SK-N-SH (cell line): ENCODE measurements around the gene CLCC1. TPM values are rescaled to one million over a fixed set of nuclear protein-coding genes. Genes with fewer than 3 reads are reported as not detected.
A peak's percentile ranks its signal among the peaks of the same experiment; 100 is the strongest.

Experiments
- CTCF ChIA-PET: fragments of 300-600, 350-600 bp; formaldehyde crosslinking; extraction: SDS; loops from one replicate; lab custom pipeline; 2021; lab: Yijun Ruan, JAX
- POLR2A ChIA-PET: fragments of 350-600 bp; sonication (Branson Sonifier 250); formaldehyde crosslinking; extraction: SDS; loops from one replicate; lab custom pipeline; 2020; ENCODE audit warnings: antibody characterized with exemption, inconsistent platforms; lab: Yijun Ruan, JAX
- DNase-seq: peaks from one replicate; pipeline ENCODE4 v3.0.0; 2012
- H2AFZ ChIP-seq: fragments of 200-600 bp; sonication (generic); 2 replicates; pipeline ENCODE4 v1.8.1; 2016; ENCODE audit warnings: antibody characterized with exemption, mild to moderate bottlenecking, low read depth
- H3F3A ChIP-seq: fragments of 200-600 bp; sonication (generic); replicated peaks from 2 replicates; pipeline ENCODE3; 2016; ENCODE audit warnings: antibody characterized with exemption, mild to moderate bottlenecking; ENCODE audit not compliant: insufficient read depth
- H3K27ac ChIP-seq, 2 experiments: fragments of 200-500 bp in 1 of 2; fragments of 200-600 bp in 1 of 2; sonication (Bioruptor generic) in 1 of 2; sonication (generic), shearing (Covaris generic) in 1 of 2; 2 replicates each; pipeline versions ENCODE4 v1.5.1 to v1.6.1; 2014 to 2016; ENCODE audit warnings: low read depth in 2 of 2, inconsistent platforms in 1 of 2, low read length in 1 of 2, mild to moderate bottlenecking in 1 of 2, mixed read lengths in 1 of 2
- H3K27me3 ChIP-seq: fragments of 200-600 bp; sonication (generic), shearing (Covaris generic); 2 replicates; pipeline ENCODE4 v1.6.1; 2016; ENCODE audit warnings: mixed run types; ENCODE audit not compliant: insufficient read depth
- H3K36me3 ChIP-seq, 2 experiments: fragments of 200-500 bp in 1 of 2; fragments of 200-600 bp in 1 of 2; sonication (Bioruptor generic) in 1 of 2; sonication (generic) in 1 of 2; replicated peaks in 1 of 2; 2 replicates each; pipeline versions ENCODE3 to v1.5.1; 2014 to 2016; ENCODE audit warnings: low read length in 1 of 2, mild to moderate bottlenecking in 1 of 2; ENCODE audit not compliant: insufficient read depth in 2 of 2, control insufficient read depth in 1 of 2
- H3K4me1 ChIP-seq, 2 experiments: fragments of 200-500 bp in 1 of 2; fragments of 200-600 bp in 1 of 2; sonication (Bioruptor generic) in 1 of 2; sonication (generic), shearing (Covaris generic) in 1 of 2; 2 replicates each; pipeline versions ENCODE4 v1.5.1 to v1.6.1; 2014 to 2016; ENCODE audit warnings: low read depth in 1 of 2, low read length in 1 of 2, mixed run types in 1 of 2; ENCODE audit not compliant: insufficient read depth in 2 of 2, control insufficient read depth in 1 of 2
- H3K4me2 ChIP-seq: fragments of 200-600 bp; sonication (generic), shearing (Covaris generic); 2 replicates; pipeline ENCODE4 v1.6.1; 2017; ENCODE audit warnings: mixed run types
- H3K4me3 ChIP-seq, 2 experiments: fragments of 200-500 bp in 1 of 2; fragments of 200-600 bp in 1 of 2; sonication (Bioruptor generic) in 1 of 2; sonication (generic), shearing (Covaris generic) in 1 of 2; 2 replicates each; pipeline versions ENCODE4 v1.5.1 to v1.8.1; 2014 to 2016; ENCODE audit warnings: low read depth in 2 of 2, inconsistent platforms in 1 of 2, low read length in 1 of 2, mild to moderate bottlenecking in 1 of 2, mixed read lengths in 1 of 2, moderate library complexity in 1 of 2
- H3K79me2 ChIP-seq: fragments of 200-600 bp; sonication (generic); 2 replicates; pipeline ENCODE4 v1.8.1; 2017; ENCODE audit warnings: mild to moderate bottlenecking; ENCODE audit not compliant: insufficient read depth
- H3K9ac ChIP-seq: fragments of 200-600 bp; sonication (generic); 2 replicates; pipeline ENCODE4 v1.6.1; 2017; ENCODE audit warnings: mixed run types
- H3K9me2 ChIP-seq: fragments of 200-600 bp; sonication (generic); 2 replicates; pipeline ENCODE4 v1.6.1; 2017; ENCODE audit warnings: mixed run types
- H3K9me3 ChIP-seq: fragments of 200-600 bp; sonication (generic); 2 replicates; pipeline ENCODE4 v1.6.1; 2017; ENCODE audit warnings: mixed run types, mild to moderate bottlenecking, moderate library complexity
- H4K20me1 ChIP-seq: fragments of 200-600 bp; sonication (generic); 2 replicates; pipeline ENCODE4 v1.6.1; 2017; ENCODE audit warnings: mild to moderate bottlenecking, mixed run types; ENCODE audit not compliant: insufficient read depth
- CHD2 ChIP-seq: fragments of 150-350 bp; IDR thresholded peaks from 2 replicates; pipeline ENCODE4 v1.6.1; 2018; ENCODE audit warnings: low read length; ENCODE audit not compliant: partially characterized antibody
- CTCF ChIP-seq: fragments of 200-600 bp; sonication (generic); IDR thresholded peaks from 2 replicates; pipeline ENCODE4 v1.6.1; 2017; ENCODE audit warnings: antibody characterized with exemption, mild to moderate bottlenecking, moderate library complexity
- ELF1 ChIP-seq: IDR thresholded peaks from 2 replicates; pipeline ENCODE4 v1.4.0; 2012
- EZH2phosphoT487 ChIP-seq: fragments of 200-600 bp; sonication (generic); IDR thresholded peaks from 2 replicates; pipeline ENCODE4 v1.6.1; 2017; ENCODE audit warnings: low read depth, mixed run types, mild to moderate bottlenecking, antibody characterized with exemption, moderate library complexity, borderline replicate concordance
- FOSL2 ChIP-seq: IDR thresholded peaks from 2 replicates; pipeline ENCODE4 v1.4.0; 2012; ENCODE audit warnings: low read depth, mild to moderate bottlenecking, moderate library complexity, borderline replicate concordance
- GATA2 ChIP-seq: sonication (generic); formaldehyde crosslinking; IDR thresholded peaks from 2 replicates; pipeline ENCODE4 v1.5.0; 2020; ENCODE audit warnings: mild to moderate bottlenecking, missing genetic modification reagents
- JUND ChIP-seq: IDR thresholded peaks from 2 replicates; pipeline ENCODE4 v1.4.0; 2012
- MEF2A ChIP-seq: IDR thresholded peaks from 2 replicates; pipeline ENCODE4 v1.4.0; 2012; ENCODE audit warnings: low read depth, borderline replicate concordance
- PBX3 ChIP-seq: IDR thresholded peaks from 2 replicates; pipeline ENCODE4; 2012
- RAD21 ChIP-seq: IDR thresholded peaks from 2 replicates; pipeline ENCODE4 v1.6.1; 2012; ENCODE audit warnings: mild to moderate bottlenecking, low read length
- RXRA ChIP-seq: IDR thresholded peaks from 2 replicates; pipeline ENCODE4 v1.4.0; 2012; ENCODE audit warnings: low read depth, mild to moderate bottlenecking, borderline replicate concordance
- TEAD4 ChIP-seq: IDR thresholded peaks from 2 replicates; pipeline ENCODE4 v1.4.0; 2012; ENCODE audit warnings: mild to moderate bottlenecking, borderline replicate concordance; ENCODE audit not compliant: insufficient read depth
- YY1 ChIP-seq: IDR thresholded peaks from 2 replicates; pipeline ENCODE4 v1.4.0; 2012; ENCODE audit warnings: low read depth, mild to moderate bottlenecking
- WGBS: methylation state at CpG from one replicate; pipeline ENCODE4 v1.1.6; 2017; ENCODE audit warnings: low lambda C conversion rate; 5-methylcytosine and 5-hydroxymethylcytosine counted together
- polyA plus RNA-seq, 3 experiments: library from polyadenylated mRNA; depleted of rRNA; stranded (reverse); fragments of >200 nt; gene quantifications; 2 replicates each; pipeline ENCODE4 v1.2.3, GENCODE V29; 2012
- TF ChIP-seq, protein P1 (sequence below): IDR thresholded peaks from 2 replicates; pipeline ENCODE4 v1.4.0; 2012; ENCODE audit warnings: low read depth, borderline replicate concordance
- TF ChIP-seq, protein P2 (sequence below): IDR thresholded peaks from 2 replicates; pipeline ENCODE4 v1.4.0; 2012; ENCODE audit warnings: low read depth, borderline replicate concordance

The CLCC1 gene
- polyA plus RNA-seq, 1 of the 3 experiments (the other 2 are of a cell fraction): 20.0 TPM

DNA sequence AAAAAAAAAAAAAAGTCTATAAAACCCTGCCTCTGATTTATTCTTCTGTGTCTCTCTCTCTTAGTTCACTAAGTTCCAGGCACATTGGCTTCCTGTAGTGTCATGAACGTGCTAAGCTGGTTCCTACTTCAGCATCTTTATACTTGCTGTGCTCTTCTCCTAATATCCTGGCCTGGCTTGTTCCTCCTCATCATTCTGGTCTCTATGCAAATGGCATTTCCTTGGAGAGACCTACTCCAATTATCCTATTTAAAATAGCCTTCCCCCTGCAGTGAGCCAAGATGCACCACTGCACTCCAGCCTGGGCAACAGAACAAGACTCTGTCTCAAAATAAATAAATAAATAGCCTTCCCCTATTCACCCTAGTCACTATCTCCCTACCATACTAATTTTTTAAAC is 9.7 kb upstream of the CLCC1 start:
- Histone ChIP-seq H3K4me2 (no peak overlapping the region), H3K36me3 (peaks cover 27 to 54% of the 10 kb centered on the region in 2 experiments), H3K9ac (no peak overlapping the region), H2AFZ (no peak overlapping the region), H3K79me2 (no peaks in the 10 kb centered on the region), H3K4me1 (no peaks in the 10 kb centered on the region), H3K9me3 (no peaks in the 10 kb centered on the region), H3K4me3 (no peak overlapping the region), H3K27me3 (no peaks in the 10 kb centered on the region), H3K27ac (no peak overlapping the region), H4K20me1 (no peaks in the 10 kb centered on the region), H3K9me2 (no peaks in the 10 kb centered on the region), H3F3A (no peaks in the 10 kb centered on the region)
- DNase-seq: no peak
- POLR2A ChIA-PET: no interaction called here
- TF ChIP-seq FOSL2: no peak
- CTCF ChIA-PET: interaction anchor here (0.9 to 1.2 kb wide), 2 partner anchors 12 to 140 kb away, joined by 3 to 4 read pairs; a partner anchor contains a TSS
- 94% methylated on average over 1 of the region's 1 CpG for WGBS

GRCh38 chr1:108969346-108969745 is 6.1 kb upstream of the CLCC1 start:
- TF ChIP-seq CTCF: no peak
- CTCF ChIA-PET: no interaction called here
- H2AFZ ChIP-seq: no peak overlapping the region

GRCh38 chr1:108962681-108963051 is 618 bp downstream of the CLCC1 start:
- peak overlapping the region; percentile 62 to 97 for H3K4me3 ChIP-seq
- H3K27me3 ChIP-seq: no peaks in the 10 kb centered on the region
- no peak for DNase-seq
- H3K4me1 ChIP-seq: peaks cover 4 to 6% of the 10 kb centered on the region in 2 experiments; a peak in 3 of 4 replicates
- H3K9me3 ChIP-seq: no peaks in the 10 kb centered on the region
- WGBS: 4% methylated on average over 10 of the region's 12 CpGs
- H2AFZ ChIP-seq: peak overlapping the region; percentile 85; the same call in 1 of the 2 replicates
- H3K36me3 ChIP-seq: peaks cover 0 to 8% of the 10 kb centered on the region in 2 experiments
- ChIA-PET POLR2A (interaction anchor here (0.7 to 1.3 kb wide), 3 partner anchors 12 to 138 kb away, joined by 3 to 4 read pairs (median 3); no protein-coding TSS in a partner anchor), CTCF (interaction anchor here (1.0 to 4.0 kb wide), 2 partner anchors 21 to 150 kb away, joined by 3 to 11 read pairs; a partner anchor contains a TSS)
- H3K27ac ChIP-seq: peak overlapping the region; percentile 71 to 89
- peak overlapping the region; percentile 78 for H3K9ac ChIP-seq
- 0 out of 2 replicates have a peak, but pooled peaks cover 5% of the 10 kb centered on the region for H4K20me1 ChIP-seq
- no peaks in the 10 kb centered on the region for H3F3A ChIP-seq
- peaks cover 52% of the 10 kb centered on the region for H3K79me2 ChIP-seq
- peak overlapping the region; percentile 91 for H3K4me2 ChIP-seq
- H3K9me2 ChIP-seq: no peaks in the 10 kb centered on the region
- TF ChIP-seq FOSL2 (no peak), MEF2A (no peak), ELF1 (no peak), GATA2 (CRISPR knock-in tag) (no peak), RXRA (no peak), TEAD4 (no peak), RAD21 (no peak), CHD2 (no peak), PBX3 (no peak), JUND (no peak), EZH2phosphoT487 (no peak), YY1 (no peak)
- TF ChIP-seq, protein P1, sequence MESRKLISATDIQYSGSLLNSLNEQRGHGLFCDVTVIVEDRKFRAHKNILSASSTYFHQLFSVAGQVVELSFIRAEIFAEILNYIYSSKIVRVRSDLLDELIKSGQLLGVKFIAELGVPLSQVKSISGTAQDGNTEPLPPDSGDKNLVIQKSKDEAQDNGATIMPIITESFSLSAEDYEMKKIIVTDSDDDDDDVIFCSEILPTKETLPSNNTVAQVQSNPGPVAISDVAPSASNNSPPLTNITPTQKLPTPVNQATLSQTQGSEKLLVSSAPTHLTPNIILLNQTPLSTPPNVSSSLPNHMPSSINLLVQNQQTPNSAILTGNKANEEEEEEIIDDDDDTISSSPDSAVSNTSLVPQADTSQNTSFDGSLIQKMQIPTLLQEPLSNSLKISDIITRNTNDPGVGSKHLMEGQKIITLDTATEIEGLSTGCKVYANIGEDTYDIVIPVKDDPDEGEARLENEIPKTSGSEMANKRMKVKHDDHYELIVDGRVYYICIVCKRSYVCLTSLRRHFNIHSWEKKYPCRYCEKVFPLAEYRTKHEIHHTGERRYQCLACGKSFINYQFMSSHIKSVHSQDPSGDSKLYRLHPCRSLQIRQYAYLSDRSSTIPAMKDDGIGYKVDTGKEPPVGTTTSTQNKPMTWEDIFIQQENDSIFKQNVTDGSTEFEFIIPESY: no peak
- TF ChIP-seq, protein P2, sequence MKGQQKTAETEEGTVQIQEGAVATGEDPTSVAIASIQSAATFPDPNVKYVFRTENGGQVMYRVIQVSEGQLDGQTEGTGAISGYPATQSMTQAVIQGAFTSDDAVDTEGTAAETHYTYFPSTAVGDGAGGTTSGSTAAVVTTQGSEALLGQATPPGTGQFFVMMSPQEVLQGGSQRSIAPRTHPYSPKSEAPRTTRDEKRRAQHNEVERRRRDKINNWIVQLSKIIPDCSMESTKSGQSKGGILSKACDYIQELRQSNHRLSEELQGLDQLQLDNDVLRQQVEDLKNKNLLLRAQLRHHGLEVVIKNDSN: no peak

More at GRCh38 chr1:108969346-108969745, 6.1 kb upstream of the CLCC1 start:
- no peaks in the 10 kb centered on the region for H4K20me1 ChIP-seq
- H3K9me3 ChIP-seq: no peaks in the 10 kb centered on the region
- no peaks in the 10 kb centered on the region for H3F3A ChIP-seq
- H3K79me2 ChIP-seq: no peaks in the 10 kb centered on the region
- peaks cover 19 to 29% of the 10 kb centered on the region in 2 experiments for H3K36me3 ChIP-seq
- H3K4me2 ChIP-seq: no peak overlapping the region
- H3K4me1 ChIP-seq: no peaks in the 10 kb centered on the region
- no peak overlapping the region for H3K9ac ChIP-seq
- H3K9me2 ChIP-seq: no peaks in the 10 kb centered on the region
- DNase-seq: no peak
- no peak overlapping the region for H3K27ac ChIP-seq
- no peak overlapping the region for H3K4me3 ChIP-seq
- POLR2A ChIA-PET: no interaction called here
- no peaks in the 10 kb centered on the region for H3K27me3 ChIP-seq
